D341Med (cell line): Measurements from ENCODE around the gene ACOT2.

Source experiments
- DNase-seq: peaks from one replicate; pipeline ENCODE4 v3.0.0; 2012; ENCODE audit warnings: low spot score

The ACOT2 gene

GRCh38 chr14:73613419-73613963 lies 44.5 kb downstream of the ACOT2 start:
- DNase-seq = no peak

GRCh38 chr14:73616831-73617230 lies 47.8 kb downstream of the ACOT2 start:
- DNase-seq = no peak

- DNase-seq = no peak
Observed at GRCh38 chr14:73619524-73619923, 50.5 kb downstream of the ACOT2 start.

GRCh38 chr14:73620268-73620667 lies 51.3 kb downstream of the ACOT2 start:
- no peak for DNase-seq

DNA sequence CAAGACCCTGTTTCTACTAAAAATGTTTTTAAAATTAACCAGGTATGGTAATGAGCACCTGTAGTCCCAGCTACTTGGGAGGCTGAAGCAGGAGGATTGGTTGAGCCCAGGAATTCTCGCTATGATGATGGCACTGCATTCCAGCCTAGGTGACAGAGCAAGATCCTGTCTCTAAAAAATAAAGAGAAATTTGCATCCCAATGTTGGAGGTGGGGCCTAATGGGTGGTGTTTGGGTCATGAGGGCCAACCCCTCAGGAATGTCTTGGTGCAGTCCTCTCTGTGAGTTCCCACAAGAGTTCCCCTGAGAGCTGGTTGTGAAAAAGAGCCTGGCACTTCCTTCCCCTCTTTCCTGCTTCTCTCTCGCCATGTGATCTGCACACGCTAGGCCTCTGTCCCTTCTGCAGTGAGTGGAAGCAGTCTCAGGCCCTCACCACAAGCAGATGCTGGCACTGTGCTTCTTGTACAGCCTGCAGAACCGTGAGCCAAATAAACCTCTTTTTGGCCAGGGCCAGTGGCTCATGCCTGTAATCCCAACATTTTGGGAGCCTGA lies 54.6 kb downstream of the ACOT2 start:
- no peak for DNase-seq
